ENCODE data around the gene GPX4. TPM values are rescaled to one million over a fixed set of nuclear protein-coding genes. Genes with fewer than 3 reads are reported as not detected.

GPX4 gene
- total and polyA plus RNA-seq, 2 donors (not counting 1 experiment from before 2014, with no cell fraction given), result 213 to 317 TPM

- Histone ChIP-seq H2AFZ (ENCODE audit: insufficient read depth, low read depth, low read length, poor library complexity, severe bottlenecking) (peak within 1 kb of the TSS; percentile 38), H3K4me2 (replicated peaks; ENCODE audit: low read depth, low read length, poor library complexity, severe bottlenecking) (peak within 1 kb of the TSS; percentile 91), H3K9me3 (ENCODE audit: control extremely low read depth in 1 of 3, control insufficient read depth in 2 of 3, insufficient read depth in 1 of 3, low read length in 2 of 3) (peaks cover 0 to 25% (median 0%) of the 10 kb centered on the region in 3 donors), H3K9ac (ENCODE audit: low read length) (peak within 1 kb of the TSS; percentile 94), H3K27me3 (replicated peaks in 1 of 4; ENCODE audit: control extremely low read depth in 1 of 4, control insufficient read depth in 3 of 4, insufficient read depth in 4 of 4, low read length in 3 of 4) (no peaks in the 10 kb centered on the region), H3K4me1 (ENCODE audit: control insufficient read depth in 2 of 2, insufficient read depth in 2 of 2, low read length in 2 of 2) (peaks cover 44 to 68% of the 10 kb centered on the region in 2 donors), H3K79me2 (ENCODE audit: control insufficient read depth, insufficient read depth, low read length) (peaks cover 51% of the 10 kb centered on the region), H3K4me3 (ENCODE audit: control extremely low read depth in 1 of 5, extremely low read depth in 1 of 5, insufficient read depth in 1 of 5, low read depth in 2 of 5, low read length in 4 of 5) (peak within 1 kb of the TSS; percentile 55 to 99 (median 90)), H4K20me1 (ENCODE audit: control insufficient read depth, insufficient read depth, low read length, poor library complexity, severe bottlenecking) (peaks cover 68% of the 10 kb centered on the region), H3K27ac (ENCODE audit: low read length in 2 of 2) (peak within 1 kb of the TSS; percentile 77 to 87), H3K36me3 (replicated peaks in 1 of 2; ENCODE audit: control extremely low read depth in 1 of 2, control insufficient read depth in 1 of 2, extremely low read depth in 1 of 2, insufficient read depth in 2 of 2, low read length in 1 of 2) (peaks cover 0 to 33% of the 10 kb centered on the region in 2 experiments)
- Mint-ChIP-seq H3K9me3 (ENCODE audit: insufficient read depth) (no peaks in the 10 kb centered on the region), H3K4me1 (peaks cover 37% of the 10 kb centered on the region), H3K4me3 (peak within 1 kb of the TSS; percentile 96), H3K27me3 (no peaks in the 10 kb centered on the region), H3K27ac (peak within 1 kb of the TSS; percentile 97)
- WGBS (ENCODE audit: insufficient coverage), result 2% methylated on average over 61 of the region's 61 CpGs
- DNase-seq (peak; percentile 85), ATAC-seq (ENCODE audit: low read depth) (peak; percentile 56)
- intact Hi-C loops (cut with micrococcal nuclease), result loop anchor here (5.0 to 10.0 kb wide), 2 partner anchors 35 to 142 kb away; partner anchors contain the start of genes ARID3A and GPX4
- TF ChIP-seq CTCF (IDR thresholded peaks at IDR 0.05) (no peak), EZH2 (IDR thresholded peaks at IDR 0.05; ENCODE audit: borderline replicate concordance, insufficient read depth, low read depth, low read length, poor library complexity, severe bottlenecking) (no peak)
- ChIA-PET CTCF (interaction anchor here (0.6 to 5.2 kb wide), 15 partner anchors 9 to 208 kb away, joined by 3 to 56 read pairs (median 6); partner anchors contain the start of genes ABCA7, CNN2, FAM174C and POLR2E), POLR2A (interaction anchor here (0.6 to 6.3 kb wide), 22 partner anchors 8 to 1617 kb away, joined by 3 to 97 read pairs (median 5); partner anchors contain the start of genes ABCA7, ATP5F1D, CNN2 and GPX4)
These were observed 37.0 kb upstream of the GPX4 start, which contains the start of gene ARHGAP45 for GRCh38 chr19:1066748-1067340. ARHGAP45 (plus strand) TSS chr19:1067167; CDS start chr19:1067406, 239 bp downstream.
